HG02852 (cell line): Measurements from ENCODE around the gene RABEPK.
"Not testable (repeated sequence)": the region's sequence is repeated elsewhere in the genome, so short reads cannot be mapped to it uniquely, and the experiment has no call there.

Source experiments
- ATAC-seq: cut with Tn5 transposase; IDR thresholded peaks from one replicate; pipeline ENCODE4 v1.9.1; 2021; ENCODE audit warnings: mild to moderate bottlenecking, moderate library complexity; ENCODE audit not compliant: unreplicated experiment

The RABEPK gene

DNA sequence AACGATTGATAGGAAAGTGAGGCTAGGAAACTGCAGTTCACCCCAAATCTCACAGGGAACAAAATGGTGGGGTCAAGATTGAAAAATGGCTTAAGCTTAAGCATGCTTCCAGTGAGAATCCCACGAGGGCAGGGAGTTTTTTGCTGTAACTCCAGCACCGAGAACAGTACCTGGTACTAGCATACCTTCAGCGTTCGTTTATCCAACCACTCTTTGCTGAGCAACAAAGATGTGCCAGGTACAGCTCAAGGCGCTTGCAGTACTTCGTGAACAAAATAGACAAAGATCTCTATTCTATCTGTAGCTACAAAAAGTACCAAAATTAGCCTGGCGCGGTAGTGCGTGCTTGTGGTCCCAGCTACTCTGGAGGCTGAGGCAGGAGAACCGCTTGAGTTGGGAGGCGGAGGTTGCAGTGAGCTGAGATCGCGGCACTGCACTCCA is 10.0 kb upstream of the RABEPK start:
- no peak for ATAC-seq

DNA sequence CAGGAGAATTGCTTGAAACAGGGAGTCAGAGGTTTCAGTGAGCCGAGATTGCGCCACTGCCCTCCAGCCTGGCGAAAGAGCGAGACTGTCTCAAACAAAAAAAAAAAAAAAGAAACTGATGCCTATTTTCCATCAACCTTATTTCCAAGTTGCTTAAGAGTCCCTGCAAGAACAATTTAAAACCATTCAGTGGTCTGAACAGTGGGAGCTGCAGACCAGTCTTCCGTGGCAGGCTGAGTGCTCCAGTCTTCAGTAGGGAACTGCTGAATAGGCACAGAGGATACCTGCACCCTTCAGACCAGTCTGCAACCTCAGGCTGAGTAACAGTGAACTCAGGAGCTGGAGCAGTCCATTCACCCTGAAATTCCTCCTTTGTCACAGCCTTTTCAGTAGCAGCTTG is 5.9 kb upstream of the RABEPK start:
- ATAC-seq = not testable (repeated sequence)

DNA sequence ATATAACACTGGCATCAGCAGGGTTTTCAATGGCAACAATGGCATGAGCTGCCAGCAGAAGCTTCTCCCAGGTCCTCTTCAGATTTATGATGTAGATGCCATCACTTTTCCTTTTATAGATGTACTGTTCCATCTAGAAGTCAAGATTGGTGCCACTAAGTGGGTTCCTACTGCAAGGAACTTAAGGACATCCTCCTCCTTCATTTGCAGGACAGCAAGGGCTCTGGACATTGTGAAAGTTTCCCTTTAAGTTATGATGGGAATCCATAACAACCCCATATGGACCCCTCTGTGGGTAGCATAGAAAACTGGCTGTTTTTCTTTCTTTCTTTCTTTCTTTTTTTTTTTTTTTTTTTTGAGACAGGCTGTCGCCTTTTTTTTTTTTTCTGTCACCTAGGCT is 4.8 kb upstream of the RABEPK start:
- not testable (repeated sequence) for ATAC-seq

DNA sequence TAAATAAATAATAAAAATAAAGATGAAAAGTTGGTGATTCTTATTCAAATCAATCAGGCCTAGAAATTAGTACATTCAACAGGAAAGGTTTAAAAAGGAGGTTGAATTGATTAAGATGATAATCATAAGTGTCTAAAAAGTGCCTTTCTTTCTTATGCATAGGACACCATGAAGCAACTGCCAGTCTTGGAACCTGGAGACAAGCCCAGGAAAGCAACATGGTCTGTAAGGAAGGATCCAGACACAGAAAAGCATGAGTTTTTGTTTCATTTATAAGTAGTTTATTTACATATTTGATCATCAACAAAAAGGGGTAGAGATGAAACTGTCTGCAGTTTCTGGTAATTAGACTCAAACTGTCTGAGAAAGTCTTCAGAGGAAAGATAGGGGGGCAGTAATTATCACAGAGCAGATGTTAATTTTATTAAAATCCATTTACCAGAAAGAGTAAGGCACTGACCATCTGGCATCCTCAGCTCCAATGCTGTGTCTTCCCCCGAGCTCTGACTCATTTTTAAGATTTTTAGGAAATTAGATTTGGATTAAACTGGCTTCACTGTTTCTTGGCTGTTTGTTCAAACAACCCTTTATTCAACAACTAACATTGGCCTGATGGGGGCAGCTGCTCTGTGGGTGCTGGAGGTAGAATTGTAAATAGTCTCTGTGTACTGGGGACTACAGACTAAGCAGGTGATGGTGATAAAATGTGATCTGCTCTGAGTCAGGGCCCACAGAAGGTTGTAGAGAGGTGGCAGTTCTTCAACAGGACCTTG is 2.7 kb downstream of the RABEPK start:
- ATAC-seq = no peak

DNA sequence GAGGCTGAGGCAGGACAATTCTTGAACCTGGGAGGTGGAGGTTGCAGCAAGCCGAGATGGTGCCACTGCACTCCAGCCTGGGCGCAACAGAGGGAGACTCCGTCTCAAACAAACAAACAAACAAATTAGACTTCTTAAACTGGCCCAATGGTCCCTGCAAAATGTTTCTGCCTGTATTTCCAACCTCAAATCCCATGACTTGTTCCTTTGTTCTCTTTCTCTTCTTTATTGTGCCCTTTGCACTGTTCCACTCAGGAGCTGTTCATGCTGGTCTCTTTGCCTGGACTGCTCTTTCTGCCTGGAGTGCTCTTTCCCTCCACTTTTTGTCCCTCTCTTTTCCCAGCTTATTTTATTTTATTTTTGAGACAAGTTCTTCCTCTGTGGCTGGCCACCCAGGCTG is 4.1 kb downstream of the RABEPK start:
- no peak for ATAC-seq

DNA sequence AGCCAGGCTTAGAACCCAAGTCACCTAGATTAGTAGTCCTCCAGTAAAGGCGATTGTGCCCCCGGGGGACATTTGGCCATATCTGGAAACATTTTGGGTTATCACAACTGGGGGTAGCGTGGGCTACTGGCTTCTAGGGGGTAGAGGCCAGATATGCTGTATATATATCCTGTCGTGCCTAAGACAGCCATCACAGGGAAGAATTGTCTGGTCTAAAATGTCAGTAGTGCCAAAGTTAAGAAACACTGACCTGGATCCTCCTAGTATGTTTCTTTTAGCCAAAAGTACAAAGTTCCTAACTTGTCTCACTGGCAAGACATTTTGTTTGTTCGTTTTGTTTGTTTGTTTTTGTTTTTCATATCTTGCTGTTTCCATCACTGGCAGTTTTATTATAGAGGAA is 13.8 kb downstream of the RABEPK start:
- no peak for ATAC-seq

DNA sequence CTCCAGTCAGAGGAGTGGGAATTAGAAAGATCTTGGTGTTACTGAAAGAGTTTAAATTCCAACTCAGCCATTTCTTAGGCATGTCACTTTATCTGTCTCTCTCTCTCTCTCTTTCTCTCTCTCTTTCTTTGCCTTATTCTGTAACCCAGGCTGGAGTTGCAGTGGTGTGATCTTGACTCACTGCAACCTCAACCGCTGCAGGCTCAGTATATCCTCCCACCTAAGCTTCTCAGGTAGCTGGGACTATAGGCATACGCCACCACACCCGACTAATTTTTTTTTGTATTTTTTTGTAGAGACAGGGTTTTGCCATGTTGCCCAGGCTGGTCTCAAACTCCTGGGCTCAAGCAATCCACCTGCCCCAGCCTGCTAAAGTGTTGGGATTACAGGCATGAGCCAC is 18.3 kb downstream of the RABEPK start:
- ATAC-seq = no peak

DNA sequence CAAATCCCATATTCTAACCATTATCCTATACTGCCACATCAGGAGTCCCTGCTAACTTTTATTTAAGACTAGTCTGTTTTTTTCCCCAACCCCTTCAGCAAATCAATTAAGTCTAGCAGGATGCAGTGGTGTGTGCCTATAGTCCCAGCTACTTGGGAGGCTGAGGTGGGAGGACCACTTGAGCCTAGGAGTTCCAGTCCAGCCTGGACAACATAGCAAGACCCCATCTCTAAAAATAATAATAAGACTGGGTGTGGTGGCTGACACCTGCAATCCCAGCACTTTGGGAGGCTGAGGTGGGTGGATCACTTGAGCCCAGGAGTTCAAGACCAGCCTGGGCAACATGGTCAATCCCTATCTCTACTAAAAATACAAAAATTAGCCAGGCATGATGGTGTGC is 24.5 kb downstream of the RABEPK start:
- ATAC-seq = not testable (repeated sequence)

DNA sequence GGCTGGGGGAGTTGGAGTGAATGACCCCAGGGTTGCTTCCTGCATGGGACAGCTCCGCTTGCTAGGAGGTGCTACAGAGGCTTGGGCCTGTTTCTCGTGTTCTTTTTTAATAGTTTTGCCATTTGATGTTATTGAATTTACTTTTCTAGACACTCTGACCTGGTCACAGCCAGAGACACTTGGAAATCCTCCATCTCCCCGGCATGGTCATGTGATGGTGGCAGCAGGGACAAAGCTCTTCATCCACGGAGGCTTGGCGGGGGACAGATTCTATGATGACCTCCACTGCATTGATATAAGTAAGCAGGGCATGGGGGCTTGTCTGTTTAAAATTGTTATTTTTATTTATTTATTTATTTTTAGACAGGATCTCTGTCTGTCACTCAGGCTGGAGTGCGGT is 27.4 kb downstream of the RABEPK start:
- ATAC-seq = no peak

DNA sequence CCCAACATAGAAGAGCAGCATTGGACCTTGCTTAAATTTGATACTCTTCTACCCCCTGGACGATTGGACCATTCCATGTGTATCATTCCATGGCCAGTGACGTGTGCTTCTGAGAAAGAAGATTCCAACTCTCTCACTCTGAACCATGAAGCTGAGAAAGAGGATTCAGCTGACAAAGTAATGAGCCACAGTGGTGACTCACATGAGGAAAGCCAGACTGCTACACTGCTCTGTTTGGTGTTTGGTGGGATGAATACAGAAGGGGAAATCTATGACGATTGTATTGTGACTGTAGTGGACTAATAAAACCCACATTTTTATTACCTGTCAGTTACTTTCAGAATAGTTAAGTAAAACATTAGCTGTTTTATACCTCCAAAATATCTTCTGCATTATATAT is 33.3 kb downstream of the RABEPK start:
- no peak for ATAC-seq

DNA sequence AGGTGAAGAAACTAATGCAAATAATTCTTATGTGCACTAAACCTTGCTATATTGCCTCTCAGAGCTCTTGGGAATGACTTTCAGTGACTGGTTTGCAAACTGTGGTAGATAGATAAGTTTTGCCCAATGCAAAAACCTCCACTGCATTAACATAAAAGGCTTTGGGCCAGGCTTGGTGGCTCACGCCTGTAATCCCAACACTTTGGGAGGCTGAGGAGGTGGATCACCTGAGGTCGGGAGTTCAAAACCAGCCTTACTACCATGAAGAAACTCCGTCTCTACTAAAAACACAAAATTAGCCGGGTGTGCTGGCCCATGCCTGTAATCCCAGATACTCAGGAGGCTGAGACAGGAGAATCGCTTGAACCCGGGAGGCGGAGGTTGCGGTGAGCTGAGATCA is 33.8 kb downstream of the RABEPK start:
- ATAC-seq = not testable (repeated sequence)

DNA sequence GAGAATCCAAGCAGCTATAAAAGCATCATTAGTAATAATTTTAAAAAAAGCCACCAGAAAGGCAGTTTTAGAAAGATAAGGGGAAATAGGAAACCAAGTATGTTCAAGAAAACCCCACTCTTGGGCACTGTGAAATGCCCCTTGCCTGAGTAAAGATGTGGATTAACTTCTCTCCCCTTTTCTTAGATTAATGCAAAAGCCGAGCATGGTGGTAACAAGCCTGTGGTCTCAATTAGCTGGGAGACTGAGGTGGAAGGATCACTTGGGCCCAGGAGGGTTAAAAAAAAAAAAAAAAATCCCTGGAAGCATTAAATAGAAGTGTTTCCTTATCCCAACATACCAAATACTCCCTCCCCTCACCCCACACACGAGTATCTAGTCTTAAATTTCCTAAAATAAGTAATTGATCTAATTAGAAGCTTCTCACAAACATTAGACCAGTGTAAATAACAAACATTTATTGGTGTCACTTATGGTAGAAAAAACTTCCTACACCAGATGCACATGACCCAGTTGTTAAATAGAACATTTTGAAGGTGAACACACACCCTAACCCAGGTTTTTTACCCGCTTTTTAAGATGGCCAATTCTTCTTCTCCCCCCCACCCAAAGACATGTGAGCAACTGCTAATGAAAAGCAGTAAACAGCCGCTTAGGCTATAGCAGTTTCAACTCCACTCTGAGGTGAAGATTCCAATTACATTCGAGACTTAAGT is 35.6 kb downstream of the RABEPK start:
- ATAC-seq = no peak

DNA sequence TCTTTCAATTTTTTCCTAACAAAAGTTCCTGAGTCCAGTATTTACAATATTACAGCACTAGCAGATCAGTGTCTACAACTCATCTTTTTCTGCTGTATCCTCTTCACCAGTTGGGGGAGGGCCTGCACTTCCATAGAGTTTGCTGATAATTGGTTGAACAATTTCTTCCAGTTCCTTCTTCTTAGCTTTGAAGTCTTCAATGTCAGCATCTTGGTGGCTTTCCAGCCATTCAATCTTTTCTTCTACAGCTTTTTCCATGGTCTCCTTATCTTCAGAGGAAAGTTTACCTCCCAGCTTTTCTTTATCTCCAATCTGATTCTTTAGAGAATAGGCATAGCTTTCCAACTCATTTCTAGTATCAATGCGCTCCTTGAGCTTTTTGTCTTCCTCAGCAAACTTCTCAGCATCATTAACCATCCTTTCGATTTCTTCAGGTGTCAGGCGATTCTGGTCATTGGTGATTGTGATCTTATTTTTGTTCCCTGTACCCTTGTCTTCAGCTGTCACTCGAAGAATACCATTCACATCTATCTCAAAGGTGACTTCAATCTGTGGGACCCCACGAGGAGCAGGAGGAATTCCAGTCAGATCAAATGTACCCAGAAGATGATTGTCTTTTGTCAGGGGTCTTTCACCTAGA is 36.3 kb downstream of the RABEPK start:
- not testable (repeated sequence) for ATAC-seq

DNA sequence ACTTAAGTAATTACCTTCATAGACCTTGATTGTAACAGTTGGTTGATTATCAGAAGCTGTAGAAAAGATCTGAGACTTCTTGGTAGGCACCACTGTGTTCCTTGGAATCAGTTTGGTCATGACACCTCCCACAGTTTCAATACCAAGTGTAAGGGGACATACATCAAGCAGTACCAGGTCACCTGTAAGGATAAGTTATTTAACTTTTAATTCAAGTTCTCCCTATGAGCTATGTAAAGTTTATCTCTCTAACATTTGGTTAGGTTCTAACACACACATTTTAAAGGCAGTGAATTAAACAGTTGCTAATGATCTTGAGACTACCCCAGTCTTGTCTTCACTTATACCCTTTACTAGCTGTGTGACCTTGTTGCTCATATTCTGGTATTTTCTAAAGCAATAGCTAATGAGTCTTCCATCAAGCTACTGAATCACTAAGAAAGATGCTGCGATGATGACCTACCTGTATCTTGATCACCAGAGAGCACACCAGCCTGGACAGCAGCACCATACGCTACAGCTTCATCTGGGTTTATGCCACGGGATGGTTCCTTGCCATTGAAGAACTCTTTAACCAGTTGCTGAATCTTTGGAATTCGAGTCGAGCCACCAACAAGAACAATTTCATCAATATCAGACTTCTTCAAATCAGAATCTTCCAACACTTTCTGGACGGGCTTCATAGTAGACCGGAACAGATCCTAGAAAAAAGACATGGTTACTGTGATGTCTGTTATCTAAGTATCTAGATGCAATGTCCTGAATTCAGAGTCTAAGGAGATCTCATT is 38.0 kb downstream of the RABEPK start:
- no peak for ATAC-seq

DNA sequence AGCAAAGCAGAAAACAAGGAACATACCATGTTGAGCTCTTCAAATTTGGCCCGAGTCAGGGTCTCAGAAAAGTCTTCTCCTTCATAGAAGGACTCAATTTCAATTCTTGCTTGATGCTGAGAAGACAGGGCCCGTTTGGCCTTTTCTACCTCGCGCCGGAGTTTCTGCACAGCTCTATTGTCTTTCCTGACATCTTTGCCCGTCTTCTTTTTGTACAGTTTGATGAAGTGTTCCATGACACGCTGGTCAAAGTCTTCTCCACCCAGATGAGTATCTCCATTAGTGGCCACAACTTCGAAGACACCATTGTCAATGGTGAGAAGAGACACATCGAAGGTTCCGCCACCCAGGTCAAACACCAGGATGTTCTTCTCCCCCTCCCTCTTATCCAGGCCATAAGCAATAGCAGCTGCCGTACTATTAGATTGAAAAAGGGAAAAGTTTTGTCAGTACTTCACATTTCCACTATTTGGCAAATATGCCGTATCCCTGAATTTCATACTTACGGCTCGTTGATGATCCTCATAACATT is 38.6 kb downstream of the RABEPK start:
- ATAC-seq = no peak

DNA sequence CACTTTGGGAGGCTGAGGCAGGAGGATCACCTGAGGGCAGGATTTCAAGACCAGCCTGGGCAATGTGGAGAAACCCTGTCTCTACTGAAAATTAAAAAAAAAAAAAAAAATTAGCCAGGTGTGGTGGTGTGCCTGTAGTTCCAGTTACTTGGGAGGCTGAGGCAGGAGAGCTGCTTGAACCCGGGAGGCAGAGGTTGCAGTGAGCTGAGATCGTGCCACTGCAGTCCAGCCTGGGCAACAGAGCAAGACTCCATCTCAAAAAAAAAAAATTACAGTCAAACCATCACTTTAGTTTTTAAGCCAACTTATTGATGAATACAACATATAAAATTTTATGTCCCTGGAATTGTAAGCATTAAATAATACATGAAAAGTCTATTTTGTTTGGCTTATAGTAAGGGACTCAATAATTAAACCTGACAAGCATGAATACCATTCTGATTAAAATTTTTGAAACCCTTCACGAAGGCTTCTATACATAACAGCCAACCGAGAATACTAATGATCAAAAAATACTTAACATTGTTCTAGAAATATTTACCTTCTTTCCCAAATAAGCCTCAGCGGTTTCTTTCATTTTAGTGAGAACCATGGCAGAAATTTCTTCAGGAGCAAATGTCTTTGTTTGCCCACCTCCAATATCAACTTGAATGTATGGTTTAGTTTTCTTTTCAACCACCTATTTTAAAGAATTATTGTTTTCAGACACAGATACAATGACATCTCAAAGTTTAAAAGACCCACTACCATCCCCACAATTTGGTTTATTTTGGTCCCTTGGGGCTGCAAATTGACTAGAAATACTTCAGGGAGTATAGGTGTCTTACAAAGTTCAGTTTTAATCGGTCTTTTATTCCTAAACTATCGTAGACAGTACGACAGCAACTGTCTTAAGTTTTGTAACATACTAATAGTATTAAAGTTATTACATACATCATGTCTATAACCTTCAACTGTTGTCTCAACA is 39.6 kb downstream of the RABEPK start:
- ATAC-seq = no peak

DNA sequence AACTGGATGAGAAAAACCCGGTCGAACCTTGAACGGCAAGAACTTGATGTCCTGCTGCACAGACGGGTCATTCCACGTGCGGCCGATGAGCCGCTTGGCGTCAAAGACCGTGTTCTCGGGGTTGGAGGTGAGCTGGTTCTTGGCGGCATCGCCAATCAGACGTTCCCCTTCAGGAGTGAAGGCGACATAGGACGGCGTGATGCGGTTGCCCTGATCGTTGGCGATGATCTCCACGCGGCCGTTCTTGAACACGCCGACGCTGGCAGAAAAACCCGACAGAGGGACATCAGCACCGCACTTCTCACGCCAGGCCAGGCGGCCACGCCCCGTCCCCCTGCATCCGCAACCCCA is 40.3 kb downstream of the RABEPK start:
- ATAC-seq = peak; percentile 13

DNA sequence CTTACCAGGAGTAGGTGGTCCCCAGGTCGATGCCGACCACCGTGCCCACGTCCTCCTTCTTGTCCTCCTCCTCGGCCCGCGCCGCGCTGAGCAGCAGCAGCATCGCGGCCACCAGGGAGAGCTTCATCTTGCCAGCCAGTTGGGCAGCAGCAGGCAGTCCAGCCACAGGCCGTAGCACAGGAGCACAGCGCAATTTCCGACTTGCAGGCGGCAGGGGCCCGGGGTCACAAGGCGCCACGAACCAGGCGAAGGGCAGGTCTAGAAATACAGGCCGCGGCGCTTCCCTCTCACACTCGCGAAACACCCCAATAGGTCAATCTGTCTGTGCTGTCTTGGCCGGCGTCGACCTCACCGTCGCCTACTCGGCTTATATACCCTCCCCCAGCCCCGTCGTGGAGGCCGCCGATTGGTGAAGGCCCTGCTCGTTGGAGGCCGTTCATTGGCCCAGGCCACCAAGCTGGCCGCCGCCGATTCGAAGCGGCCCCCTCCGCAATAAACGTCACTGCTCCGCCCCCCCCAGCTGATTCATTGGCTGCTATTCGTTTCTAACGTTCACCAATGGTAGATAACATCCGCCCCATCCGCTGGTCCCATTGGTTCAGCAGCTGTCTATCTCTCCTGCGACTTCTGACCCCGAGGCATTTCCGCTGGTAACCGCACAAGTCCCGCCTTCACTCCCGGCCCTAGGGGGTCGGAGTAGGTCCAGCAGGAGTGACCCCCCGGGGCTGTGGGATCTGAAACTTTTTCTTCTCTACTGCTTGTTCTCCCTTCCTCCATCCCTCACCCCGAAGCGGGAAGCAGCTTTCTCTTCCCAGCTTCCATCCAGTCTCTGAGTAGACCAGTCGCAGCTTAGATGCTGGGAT is 40.9 kb downstream of the RABEPK start, which contains the start of gene HSPA5:
Gene HSPA5 (minus strand): TSS at position 344 of the 863 bp plus-strand sequence. CDS start 217 bp downstream, at position 127.
- ATAC-seq = peak; percentile 92
